NCI-H748 treated with DMSO at 0.1 percent for 48 hours (cell line): Measurements from ENCODE around the gene SAMD4A.
"Not testable (repeated sequence)": the region's sequence is repeated elsewhere in the genome, so short reads cannot be mapped to it uniquely, and the experiment has no call there.

Source experiments
- DNase-seq: peaks from one replicate; lab custom pipeline; 2025; lab: John Stamatoyannopoulos, UW

The SAMD4A gene

GRCh38 chr14:54735424-54735823 is 168.5 kb downstream of the SAMD4A start:
- no peak for DNase-seq

DNA sequence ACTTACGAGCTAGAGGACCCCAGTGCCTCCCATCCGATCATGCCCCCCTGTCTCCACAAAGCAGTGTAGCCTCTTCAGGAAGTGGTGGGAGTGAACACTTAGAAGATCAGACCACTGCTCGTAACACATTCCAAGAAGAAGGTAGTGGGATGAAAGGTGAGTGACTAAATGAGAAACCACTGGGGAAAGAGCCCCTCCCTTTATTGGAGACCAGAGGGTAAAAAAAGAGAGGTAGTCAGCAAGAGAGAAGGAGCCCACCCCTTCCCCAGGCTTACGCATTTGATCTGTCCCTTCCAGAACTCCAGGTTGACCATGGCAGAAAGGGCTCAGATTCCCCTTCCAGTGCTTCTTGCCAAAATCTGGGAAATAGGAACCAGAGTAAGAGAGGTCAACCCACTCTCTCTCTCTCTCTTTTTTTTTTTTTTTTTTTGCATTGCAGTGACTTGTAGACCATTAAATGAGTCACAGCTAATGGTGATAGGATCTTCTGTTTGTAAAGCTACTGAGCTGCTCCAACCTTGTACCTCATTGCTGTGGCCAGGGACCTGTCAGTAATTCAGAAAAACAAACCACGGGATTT is 170.3 kb downstream of the SAMD4A start:
- DNase-seq: no peak

GRCh38 chr14:54738009-54738408 is 171.1 kb downstream of the SAMD4A start:
- no peak for DNase-seq

DNA sequence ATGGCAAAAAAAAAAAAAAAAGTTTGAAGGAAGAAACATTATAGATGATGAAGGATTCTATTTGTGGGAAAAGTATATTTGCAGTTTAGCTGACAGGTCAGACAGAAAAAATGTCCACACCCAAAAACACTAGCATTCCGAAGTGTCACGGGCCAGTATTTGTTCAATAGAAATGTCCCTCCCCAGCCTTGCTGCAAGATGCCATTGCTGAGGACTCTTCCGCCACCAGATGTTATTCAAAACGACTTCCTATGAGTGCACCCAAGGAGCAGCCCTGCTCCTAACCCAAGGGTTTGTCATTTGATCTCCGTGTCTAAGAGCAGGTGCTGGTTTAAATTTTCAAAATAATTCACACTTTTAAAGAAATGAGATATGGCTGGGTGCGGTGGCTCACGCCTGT is 172.6 kb downstream of the SAMD4A start:
- DNase-seq: no peak

DNA sequence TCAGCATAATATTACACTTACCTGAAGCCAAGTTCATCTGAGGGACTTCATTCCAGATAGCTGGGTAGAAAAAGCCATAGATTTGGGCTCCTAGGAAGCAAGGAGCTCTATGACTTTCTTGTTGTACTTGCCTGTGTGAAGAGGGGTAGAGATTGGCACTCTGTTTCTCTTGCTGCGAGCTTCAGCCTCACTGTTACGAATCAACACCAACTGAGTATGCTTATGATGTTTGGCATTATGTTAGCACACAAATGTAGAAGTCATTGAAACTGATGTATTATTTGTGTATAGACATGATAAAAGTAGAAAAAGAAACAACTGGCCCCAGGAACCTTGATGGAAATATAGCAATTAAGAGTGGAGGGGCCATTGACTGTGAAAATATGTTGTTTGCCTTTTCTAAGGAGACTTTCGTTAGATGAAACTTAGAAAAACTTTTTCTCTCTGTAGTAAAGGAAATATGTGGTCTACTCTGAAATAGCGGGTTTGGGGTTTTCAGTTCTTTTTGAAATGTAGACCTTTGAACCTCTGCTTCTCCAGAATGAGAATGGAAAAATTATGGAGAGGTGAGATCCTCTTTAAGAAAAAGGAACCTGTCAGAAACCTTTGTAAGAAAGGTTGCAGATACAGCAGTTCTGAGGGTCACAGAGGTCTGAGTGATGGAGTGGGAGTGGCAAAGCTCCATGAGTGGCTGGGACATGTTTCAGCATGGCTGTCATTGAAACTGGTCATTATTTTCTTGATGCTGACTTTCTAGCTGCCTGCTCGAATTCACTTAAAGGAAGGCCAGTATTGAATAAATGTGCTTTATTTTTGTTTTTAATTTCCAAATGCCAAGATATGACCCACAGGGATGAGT is 175.8 kb downstream of the SAMD4A start:
- no peak for DNase-seq

GRCh38 chr14:54743382-54743781 is 176.5 kb downstream of the SAMD4A start:
- no peak for DNase-seq

- no peak for DNase-seq
Measured at GRCh38 chr14:54746019-54746418, 179.1 kb downstream of the SAMD4A start.

- DNase-seq: no peak
Measured at GRCh38 chr14:54747616-54748015, 180.7 kb downstream of the SAMD4A start.

DNA sequence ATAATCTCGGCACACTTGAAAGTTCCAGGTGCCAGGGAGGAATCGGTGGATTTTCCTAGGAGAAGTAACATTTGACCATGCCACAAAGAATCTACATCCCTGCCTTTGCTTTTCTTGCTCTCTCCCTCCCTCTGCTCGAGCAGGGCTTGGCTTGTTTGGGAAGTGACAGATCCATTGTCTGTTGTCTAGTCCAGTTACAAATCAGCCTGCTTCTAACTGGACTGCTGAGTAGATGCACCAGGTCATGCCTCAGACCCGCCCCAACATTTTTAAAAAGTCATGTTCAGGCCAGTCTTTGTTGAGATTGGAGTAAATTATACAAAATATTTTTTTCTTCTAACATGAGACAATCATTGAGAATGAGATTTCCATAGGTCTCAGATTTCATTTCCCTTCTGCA is 182.3 kb downstream of the SAMD4A start:
- no peak for DNase-seq

GRCh38 chr14:54749727-54750126 is 182.8 kb downstream of the SAMD4A start:
- DNase-seq: no peak

- not testable (repeated sequence) for DNase-seq
Measured at GRCh38 chr14:54752611-54753010, 185.7 kb downstream of the SAMD4A start.

- not testable (repeated sequence) for DNase-seq
Measured at GRCh38 chr14:54753396-54753795, 186.5 kb downstream of the SAMD4A start.

DNA sequence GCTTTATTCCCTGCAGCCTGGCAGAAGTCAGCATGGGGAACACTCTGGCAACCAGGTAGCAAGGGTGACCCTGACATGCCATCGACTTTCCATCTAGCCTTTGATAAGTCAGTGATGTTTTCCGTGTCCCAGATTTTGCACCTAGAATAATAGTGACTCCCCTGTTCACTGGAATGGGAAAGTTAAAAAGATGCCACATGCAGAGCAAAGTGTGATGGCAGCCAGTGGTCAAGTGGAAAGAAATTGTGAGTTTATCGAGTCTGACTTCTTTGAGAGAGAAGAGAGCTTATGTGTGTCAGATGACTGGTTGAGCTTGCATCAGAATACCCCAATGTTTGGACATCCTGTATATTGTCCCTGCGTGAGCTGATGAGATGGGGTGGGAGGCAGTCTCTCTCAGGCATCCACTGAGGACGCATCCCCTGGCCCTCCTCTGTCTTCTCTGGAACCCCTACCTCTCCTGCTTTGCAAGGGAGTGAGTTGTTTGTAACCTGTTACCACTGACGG is 187.2 kb downstream of the SAMD4A start:
- no peak for DNase-seq

GRCh38 chr14:54754623-54755386 is 187.9 kb downstream of the SAMD4A start:
- DNase-seq: no peak

GRCh38 chr14:54756656-54757392 is 189.9 kb downstream of the SAMD4A start:
- no peak for DNase-seq

DNA sequence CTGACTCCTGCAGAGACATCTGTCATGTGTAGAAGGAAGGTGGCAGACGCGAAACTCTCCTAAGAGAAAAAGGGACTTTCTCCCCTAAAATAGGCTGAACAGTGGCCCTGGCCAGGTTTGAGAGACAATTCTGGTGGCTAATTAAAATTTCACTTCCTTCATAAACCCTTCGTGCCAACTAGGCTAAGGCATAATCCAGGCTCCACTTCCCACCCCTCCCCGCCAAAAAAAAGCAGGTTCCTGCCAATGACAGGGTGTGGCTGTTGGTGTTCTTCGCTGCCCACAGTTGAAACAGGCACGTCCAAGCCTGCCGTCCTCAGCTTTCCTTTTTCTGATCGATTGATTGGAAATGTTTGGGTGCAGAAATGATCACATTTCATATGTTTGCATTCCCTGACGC is 191.1 kb downstream of the SAMD4A start:
- no peak for DNase-seq

GRCh38 chr14:54759982-54760585 is 193.2 kb downstream of the SAMD4A start:
- DNase-seq: no peak

- no peak for DNase-seq
Measured at GRCh38 chr14:54760866-54761575, 194.1 kb downstream of the SAMD4A start.

GRCh38 chr14:54761835-54762234 is 194.9 kb downstream of the SAMD4A start:
- DNase-seq: no peak

GRCh38 chr14:54762296-54762695 is 195.4 kb downstream of the SAMD4A start:
- DNase-seq: no peak

DNA sequence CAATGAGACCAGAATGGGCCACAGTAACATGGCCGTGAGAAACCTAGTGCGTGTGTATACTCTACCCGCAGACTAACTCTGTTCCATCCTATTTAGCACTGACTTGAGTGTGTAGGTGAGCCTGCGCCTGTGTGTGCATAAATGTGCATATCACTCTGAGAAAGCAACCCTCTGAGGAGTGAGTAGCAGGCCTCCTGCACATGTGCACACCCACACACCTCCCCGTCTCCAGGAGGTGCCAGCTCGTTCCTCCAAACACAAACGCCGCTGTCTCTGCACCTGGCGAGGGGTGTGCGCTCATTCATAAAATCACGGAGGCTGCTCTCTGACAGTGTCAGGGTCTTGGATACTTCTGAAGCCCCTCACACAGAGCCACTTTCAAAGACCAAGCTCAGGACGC is 196.8 kb downstream of the SAMD4A start:
- DNase-seq: no peak
